Tibial artery (tissue), 4 donors: ENCODE data around the gene B4GALT5.

Experiments used
- DNase-seq, 2 donors: peaks; one replicate each; pipeline ENCODE4 v3.0.0-alpha.2; 2019
- H3K27ac ChIP-seq, 2 donors: fragments of 200-600 bp; sonication (generic) in 1 of 2; 1 replicate in 1 of 2; 2 replicates in 1 of 2; pipeline ENCODE4 v1.5.1; 2018 to 2019; ENCODE audit warnings: mild to moderate bottlenecking in 1 of 2
- H3K27me3 ChIP-seq, 2 donors: fragments of 200-600 bp; sonication (generic) in 1 of 2; one replicate each; pipeline versions ENCODE4 v1.5.1 to v1.6.0; 2016 to 2019
- H3K36me3 ChIP-seq, 3 donors: fragments of 200-600 bp; sonication (generic) in 2 of 3; one replicate each; pipeline ENCODE4 v1.5.1; 2016 to 2019; ENCODE audit warnings: mild to moderate bottlenecking in 2 of 3
- H3K4me1 ChIP-seq, 4 donors: fragments of 200-600 bp; sonication (generic) in 2 of 4; 1 replicate in 3 of 4; 2 replicates in 1 of 4; pipeline ENCODE4 v1.5.1; 2016 to 2019
- H3K4me3 ChIP-seq, 2 donors: fragments of 200-600 bp; sonication (generic) in 1 of 2; 1 replicate in 1 of 2; 2 replicates in 1 of 2; pipeline ENCODE4 v1.5.1; 2018 to 2019; ENCODE audit warnings: mild to moderate bottlenecking in 2 of 2
- H3K9me3 ChIP-seq, 3 donors: fragments of 200-600 bp; sonication (generic) in 1 of 3; one replicate each; pipeline ENCODE4 v1.5.1; 2016 to 2019
- intact Hi-C: fragments of 100-400 bp; cut with DNase I; formaldehyde crosslinking; loops from one replicate; pipeline ENCODE4 v1.15.0; 2023; ENCODE audit warnings: low total_unique reads
- TF ChIP-seq, protein P1 (sequence below), 2 experiments: fragments of 200-600 bp in 1 of 2; fragments of 450-650 bp in 1 of 2; IDR thresholded peaks; one replicate each; pipeline ENCODE4 v1.5.1; 2017 to 2019; ENCODE audit warnings: antibody characterized with exemption in 2 of 2, mild to moderate bottlenecking in 1 of 2, moderate library complexity in 1 of 2

The B4GALT5 gene

DNA sequence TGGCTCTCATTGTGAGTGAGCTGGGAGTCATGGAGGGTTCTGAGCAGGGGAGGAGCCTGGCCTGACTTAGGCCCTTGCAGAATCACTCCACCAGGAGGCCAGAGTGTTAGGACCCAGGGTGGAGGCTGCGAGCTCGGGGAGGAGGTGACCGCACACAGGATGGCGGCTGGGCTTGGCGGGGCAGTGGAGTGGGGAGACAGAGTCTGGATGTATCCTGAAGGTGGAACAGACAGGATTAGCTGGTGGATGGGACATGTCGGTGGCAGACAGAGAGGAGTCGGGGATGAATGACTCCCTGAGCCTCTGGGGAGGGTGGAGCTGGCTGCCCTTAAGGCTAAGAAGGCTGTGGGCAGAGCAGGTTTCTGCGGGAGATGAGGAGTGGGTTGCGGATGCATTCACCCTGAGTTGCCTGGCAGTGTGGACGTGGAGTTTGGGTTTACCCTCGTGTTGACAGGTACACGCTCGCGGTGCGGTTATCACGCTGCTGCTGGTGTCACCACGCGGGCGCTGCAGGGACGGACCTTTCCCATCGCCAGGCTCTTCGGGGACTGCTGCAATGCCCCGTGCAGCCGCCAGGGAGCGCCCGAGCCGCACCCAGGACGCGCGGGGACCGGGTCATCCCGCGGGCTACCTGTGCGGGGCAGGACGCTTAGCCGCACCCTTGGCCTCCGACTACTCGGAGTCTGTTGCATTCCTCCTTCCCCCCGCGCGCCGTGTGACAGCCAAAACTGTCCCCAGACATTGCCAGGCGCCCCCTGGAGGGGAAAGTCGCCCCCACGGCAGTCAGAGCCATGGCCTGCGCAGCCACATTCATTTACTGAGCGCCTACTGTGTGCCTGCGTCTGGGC is 102.8 kb downstream of the B4GALT5 start:
- peak in 1 of 2 donors; percentile 83 for DNase-seq
- Histone ChIP-seq H3K27ac (no peak overlapping the region), H3K27me3 (no peaks in the 10 kb centered on the region), H3K9me3 (no peaks in the 10 kb centered on the region), H3K4me1 (peaks cover 0 to 41% (median 24%) of the 10 kb centered on the region in 4 donors), H3K4me3 (peak overlapping the region in 1 of 2 donors; percentile 23), H3K36me3 (no peaks in the 10 kb centered on the region)
- TF ChIP-seq, protein P1, sequence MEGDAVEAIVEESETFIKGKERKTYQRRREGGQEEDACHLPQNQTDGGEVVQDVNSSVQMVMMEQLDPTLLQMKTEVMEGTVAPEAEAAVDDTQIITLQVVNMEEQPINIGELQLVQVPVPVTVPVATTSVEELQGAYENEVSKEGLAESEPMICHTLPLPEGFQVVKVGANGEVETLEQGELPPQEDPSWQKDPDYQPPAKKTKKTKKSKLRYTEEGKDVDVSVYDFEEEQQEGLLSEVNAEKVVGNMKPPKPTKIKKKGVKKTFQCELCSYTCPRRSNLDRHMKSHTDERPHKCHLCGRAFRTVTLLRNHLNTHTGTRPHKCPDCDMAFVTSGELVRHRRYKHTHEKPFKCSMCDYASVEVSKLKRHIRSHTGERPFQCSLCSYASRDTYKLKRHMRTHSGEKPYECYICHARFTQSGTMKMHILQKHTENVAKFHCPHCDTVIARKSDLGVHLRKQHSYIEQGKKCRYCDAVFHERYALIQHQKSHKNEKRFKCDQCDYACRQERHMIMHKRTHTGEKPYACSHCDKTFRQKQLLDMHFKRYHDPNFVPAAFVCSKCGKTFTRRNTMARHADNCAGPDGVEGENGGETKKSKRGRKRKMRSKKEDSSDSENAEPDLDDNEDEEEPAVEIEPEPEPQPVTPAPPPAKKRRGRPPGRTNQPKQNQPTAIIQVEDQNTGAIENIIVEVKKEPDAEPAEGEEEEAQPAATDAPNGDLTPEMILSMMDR (IDR thresholded peaks at IDR 0.05): peak; percentile 100
- intact Hi-C loops: loop anchor here (2.0 to 10.0 kb wide), 3 partner anchors 234 to 318 kb away; no protein-coding TSS in a partner anchor

DNA sequence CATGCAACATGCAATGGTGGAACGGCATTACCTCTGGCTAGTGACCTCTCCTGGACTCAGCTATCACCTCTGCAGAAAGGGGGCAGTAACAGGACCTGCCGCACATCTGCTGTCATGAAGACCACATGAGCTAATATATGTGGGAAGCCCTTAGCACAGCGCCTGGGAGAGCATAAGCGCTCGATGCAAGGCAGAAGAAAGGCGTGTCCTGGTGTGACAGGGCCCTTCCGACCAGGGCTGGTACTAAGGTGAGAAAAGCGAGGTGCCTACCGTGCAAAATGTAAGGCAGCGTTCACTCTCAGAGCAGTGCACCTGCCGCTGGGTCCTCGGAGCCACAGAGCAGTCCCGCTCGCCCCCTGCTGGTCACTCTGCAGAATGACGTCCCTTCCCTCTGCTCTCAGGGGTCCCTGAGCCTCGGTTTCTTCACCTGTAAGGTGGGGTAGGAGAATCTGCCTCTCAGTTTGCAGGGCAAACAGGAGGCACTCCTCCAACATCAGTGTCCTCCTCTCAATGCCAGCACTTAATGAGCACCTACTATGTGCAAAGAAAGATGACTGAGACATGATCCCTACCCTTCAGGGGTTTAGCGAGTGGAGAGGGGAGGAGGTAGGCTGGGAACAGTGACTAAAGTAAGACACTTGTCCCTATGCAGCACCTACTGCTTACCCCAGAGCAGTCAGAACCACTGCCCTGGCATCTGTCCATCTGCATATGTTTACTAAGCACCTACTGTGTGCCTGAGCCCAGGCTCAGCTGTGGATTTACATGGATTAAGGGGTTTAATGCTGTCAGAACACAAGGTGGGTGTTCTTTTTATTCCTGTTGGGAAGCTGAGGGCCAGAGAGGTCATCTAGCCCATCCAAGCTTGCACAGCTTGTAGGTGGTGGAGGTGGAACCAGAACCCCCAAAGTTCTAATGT is 104.7 kb downstream of the B4GALT5 start:
- DNase-seq: peak in 1 of 2 donors; percentile 83
- TF ChIP-seq, protein P1 (IDR thresholded peaks at IDR 0.05): peak; percentile 98 to 99
- Histone ChIP-seq H3K9me3 (no peaks in the 10 kb centered on the region), H3K4me3 (no peak overlapping the region), H3K27me3 (no peaks in the 10 kb centered on the region), H3K27ac (no peak overlapping the region), H3K4me1 (peaks cover 0 to 51% (median 37%) of the 10 kb centered on the region in 4 donors), H3K36me3 (no peaks in the 10 kb centered on the region)
- intact Hi-C loops: loop anchor here (1.0 to 2.0 kb wide), 2 partner anchors 65 to 276 kb away; no protein-coding TSS in a partner anchor

DNA sequence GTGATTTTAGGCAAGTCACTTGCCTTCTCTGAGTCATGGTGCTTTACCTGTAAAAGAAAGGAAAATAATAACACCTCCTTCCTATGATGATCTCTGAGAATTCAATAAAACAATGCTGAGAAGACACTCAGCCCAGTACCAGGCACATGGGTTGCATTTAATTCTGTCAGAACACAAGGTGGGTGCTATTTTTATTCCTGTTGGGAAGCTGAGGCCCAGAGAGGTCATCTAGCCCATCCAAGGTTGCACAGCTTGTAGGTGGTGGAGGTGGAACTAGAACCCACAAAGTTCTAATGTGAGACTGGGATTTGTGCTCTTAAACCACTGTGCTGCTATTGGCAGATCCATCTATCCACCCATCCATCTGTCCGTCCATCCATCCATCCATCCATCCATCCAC is 106.1 kb downstream of the B4GALT5 start:
- Histone ChIP-seq H3K27ac (no peak overlapping the region), H3K9me3 (no peaks in the 10 kb centered on the region), H3K36me3 (no peaks in the 10 kb centered on the region), H3K4me1 (peaks cover 0 to 60% (median 43%) of the 10 kb centered on the region in 4 donors), H3K4me3 (no peak overlapping the region), H3K27me3 (no peaks in the 10 kb centered on the region)
- intact Hi-C loops: loop anchor here (1.0 kb wide), 1 partner anchor 66 kb away; no protein-coding TSS in a partner anchor
- DNase-seq: no peak
- TF ChIP-seq, protein P1 (IDR thresholded peaks at IDR 0.05): no peak

DNA sequence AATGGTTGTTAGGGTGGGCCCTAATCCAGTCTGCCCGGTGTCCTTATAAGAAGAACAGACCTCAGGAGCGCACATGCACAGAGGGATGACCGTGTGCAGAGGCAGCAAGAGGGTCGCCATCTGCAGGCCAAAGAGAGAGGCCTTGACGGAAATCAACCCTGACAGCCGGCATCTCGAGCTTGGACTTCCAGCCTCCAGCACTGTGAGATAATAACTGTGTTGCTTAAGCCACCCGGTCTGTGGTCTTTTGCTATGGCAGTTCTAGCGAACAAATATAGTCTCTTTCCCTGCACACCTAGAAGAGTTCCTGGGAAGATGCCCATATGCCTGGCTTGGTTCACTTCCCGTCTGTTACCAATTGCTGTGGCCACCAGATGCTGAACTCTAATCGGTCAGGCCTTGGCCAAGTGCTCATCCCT is 110.5 kb downstream of the B4GALT5 start:
- TF ChIP-seq, protein P1 (IDR thresholded peaks at IDR 0.05): peak in 1 of 2 experiments; percentile 26
- Histone ChIP-seq H3K27me3 (no peaks in the 10 kb centered on the region), H3K4me1 (peaks cover 0 to 40% (median 27%) of the 10 kb centered on the region in 4 donors), H3K36me3 (no peaks in the 10 kb centered on the region), H3K27ac (peak overlapping the region; percentile 34 to 78), H3K4me3 (no peak overlapping the region), H3K9me3 (no peaks in the 10 kb centered on the region)
- no peak for DNase-seq
- intact Hi-C loops: no loop called here
